ENCODE data around the gene BDH1. TPM values are rescaled to one million over a fixed set of nuclear protein-coding genes. Genes with fewer than 3 reads are reported as not detected.

The BDH1 gene
- total and polyA plus RNA-seq, 3 donors from 2014 or later = 12.8 to 22.4 (median 14.4) TPM

DNA sequence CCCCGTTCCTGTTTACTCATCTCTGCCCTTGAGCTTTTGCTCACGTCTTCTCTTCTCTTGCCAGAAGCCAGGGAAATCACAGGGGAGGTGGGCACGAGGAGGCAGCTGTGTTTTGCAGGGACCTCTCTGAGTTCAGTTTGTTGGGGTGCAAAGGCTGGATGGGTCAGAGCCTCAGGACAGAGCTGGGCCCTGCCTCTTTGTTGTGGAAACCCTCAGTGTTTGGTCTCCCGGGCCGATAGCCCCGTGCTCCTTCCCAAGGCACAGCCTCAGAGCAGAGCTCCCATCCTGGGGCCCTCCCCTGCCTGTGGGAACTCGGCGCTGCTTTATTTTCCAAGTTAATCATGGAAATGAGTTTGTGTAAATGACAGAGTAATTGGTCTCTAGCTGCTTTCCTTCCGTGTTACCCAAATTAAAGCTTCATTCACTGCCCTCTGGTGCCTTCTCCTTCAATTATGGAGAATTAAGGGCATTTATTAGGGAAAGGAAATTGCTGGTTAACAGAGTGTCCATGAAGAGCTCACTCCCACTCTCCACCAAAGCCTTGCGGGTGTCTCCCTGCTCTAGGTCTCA is 40.9 kb downstream of the BDH1 start:
- DNase-seq = no peak
- Histone ChIP-seq H3K36me3 (ENCODE audit: low read depth, missing control alignments) (no peaks in the 10 kb centered on the region), H3K4me1 (no peaks in the 10 kb centered on the region), H3K4me3 (no peak overlapping the region), H3K9me3 (no peaks in the 10 kb centered on the region), H3K27me3 (no peaks in the 10 kb centered on the region), H3K27ac (no peak overlapping the region)
- WGBS, 2 donors = 79 to 84% methylated on average over 10 of the region's 10 CpGs
- TF ChIP-seq POLR2A (IDR thresholded peaks at IDR 0.05) = no peak
- TF ChIP-seq, protein P1, sequence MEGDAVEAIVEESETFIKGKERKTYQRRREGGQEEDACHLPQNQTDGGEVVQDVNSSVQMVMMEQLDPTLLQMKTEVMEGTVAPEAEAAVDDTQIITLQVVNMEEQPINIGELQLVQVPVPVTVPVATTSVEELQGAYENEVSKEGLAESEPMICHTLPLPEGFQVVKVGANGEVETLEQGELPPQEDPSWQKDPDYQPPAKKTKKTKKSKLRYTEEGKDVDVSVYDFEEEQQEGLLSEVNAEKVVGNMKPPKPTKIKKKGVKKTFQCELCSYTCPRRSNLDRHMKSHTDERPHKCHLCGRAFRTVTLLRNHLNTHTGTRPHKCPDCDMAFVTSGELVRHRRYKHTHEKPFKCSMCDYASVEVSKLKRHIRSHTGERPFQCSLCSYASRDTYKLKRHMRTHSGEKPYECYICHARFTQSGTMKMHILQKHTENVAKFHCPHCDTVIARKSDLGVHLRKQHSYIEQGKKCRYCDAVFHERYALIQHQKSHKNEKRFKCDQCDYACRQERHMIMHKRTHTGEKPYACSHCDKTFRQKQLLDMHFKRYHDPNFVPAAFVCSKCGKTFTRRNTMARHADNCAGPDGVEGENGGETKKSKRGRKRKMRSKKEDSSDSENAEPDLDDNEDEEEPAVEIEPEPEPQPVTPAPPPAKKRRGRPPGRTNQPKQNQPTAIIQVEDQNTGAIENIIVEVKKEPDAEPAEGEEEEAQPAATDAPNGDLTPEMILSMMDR (IDR thresholded peaks at IDR 0.05) = no peak
- intact Hi-C loops (cut with DNase I; ENCODE audit: low total_unique reads) = loop anchor here (5.0 kb wide), 1 partner anchor 258 kb away; no protein-coding TSS in a partner anchor

DNA sequence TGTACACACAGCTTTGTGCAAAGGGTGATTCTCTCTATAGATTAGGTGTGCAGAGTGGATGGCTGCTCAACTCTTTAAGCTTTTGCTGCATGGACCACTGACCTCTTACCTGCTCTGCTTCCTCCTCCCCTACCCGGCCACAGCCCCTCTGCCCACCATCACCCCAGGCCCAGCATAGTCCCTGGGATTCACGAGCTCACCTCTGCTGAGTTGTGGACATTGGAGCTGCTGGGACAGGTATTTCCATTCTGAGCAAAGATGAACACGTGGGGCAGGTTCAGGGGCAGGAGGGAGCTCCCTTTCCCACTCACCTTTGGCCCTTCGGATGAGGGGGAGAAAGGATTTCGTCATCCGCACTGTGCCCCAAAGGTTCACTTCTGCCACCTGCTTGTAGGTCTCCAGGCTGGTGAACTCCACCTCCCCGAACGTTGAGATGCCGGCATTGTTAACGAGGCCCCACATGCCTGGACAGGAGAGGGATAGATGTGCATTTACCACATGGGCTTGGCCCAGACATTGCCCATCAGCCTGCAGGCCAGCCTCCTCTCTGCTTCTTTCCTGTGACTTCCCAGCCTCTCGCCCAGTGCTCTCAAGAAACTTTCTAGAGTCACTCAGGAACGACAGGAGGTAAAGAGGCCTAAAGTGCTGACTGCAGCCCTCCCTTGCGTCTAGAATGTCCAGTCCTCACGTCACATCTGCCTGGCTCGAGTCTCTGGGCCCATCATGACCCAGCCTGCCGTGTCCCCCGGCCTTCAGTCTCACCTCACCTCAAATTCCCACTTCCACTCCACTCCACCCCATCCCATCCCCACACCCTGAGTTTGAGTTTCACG is 41.6 kb downstream of the BDH1 start:
- DNase-seq = no peak
- no peaks in the 10 kb centered on the region for H3K9me3 ChIP-seq
- TF ChIP-seq POLR2A (IDR thresholded peaks at IDR 0.05) = no peak
- TF ChIP-seq, protein P1 (IDR thresholded peaks at IDR 0.05) = no peak
- H3K27ac ChIP-seq = no peak overlapping the region
- no peak overlapping the region for H3K4me3 ChIP-seq
- H3K36me3 ChIP-seq (ENCODE audit: low read depth, missing control alignments) = no peaks in the 10 kb centered on the region
- intact Hi-C loops (cut with DNase I; ENCODE audit: low total_unique reads) = loop anchor here (5.0 kb wide), 1 partner anchor 257 kb away; no protein-coding TSS in a partner anchor
- no peaks in the 10 kb centered on the region for H3K27me3 ChIP-seq
- WGBS, 2 donors = 92 to 95% methylated on average over 16 to 18 of the region's 18 CpGs
- H3K4me1 ChIP-seq = no peaks in the 10 kb centered on the region

DNA sequence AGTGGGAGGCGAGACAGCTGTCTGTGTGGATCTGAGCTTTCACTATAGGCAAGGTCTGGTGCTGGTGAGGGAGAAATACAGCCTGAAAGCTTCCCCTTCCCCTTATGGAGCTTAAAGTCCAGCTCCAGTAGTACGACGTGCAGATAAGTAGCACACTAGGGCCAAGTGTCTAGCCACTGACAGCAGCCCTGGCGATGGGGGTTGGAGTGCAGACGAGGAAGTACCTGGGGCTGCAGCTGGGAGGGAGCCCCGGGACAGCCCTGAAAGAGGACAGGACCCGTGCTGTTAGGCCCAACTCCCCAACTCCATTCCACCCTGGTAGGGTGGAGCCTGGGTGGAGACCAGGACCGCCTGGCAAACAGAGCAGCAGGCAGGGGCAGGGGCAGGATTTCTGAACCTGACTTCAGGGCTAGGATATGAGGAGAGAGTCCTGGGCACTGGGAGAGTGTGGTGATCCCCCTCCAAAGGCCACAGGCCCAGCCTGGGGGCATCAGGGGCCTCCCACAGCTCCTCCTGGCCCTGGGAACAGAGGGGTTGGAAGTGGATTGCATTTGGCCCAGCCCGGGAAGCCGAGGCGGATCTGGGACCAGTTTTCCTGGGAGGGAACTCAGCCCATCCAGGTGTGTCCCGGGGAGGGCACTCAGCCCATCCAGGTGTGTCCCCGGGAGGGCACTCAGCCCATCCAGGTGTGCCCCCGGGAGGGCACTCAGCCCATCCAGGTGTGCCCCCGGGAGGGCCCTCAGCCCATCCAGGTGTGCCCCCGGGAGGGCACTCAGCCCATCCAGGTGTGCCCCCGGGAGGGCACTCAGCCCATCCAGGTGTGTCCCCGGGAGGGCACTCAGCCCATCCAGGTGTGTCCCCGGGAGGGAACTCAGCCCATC is 42.8 kb downstream of the BDH1 start:
- intact Hi-C loops (cut with DNase I; ENCODE audit: low total_unique reads) = loop anchor here (5.0 kb wide), 1 partner anchor 256 kb away; no protein-coding TSS in a partner anchor
- 85 to 90% methylated on average over 5 to 15 of the region's 19 CpGs for WGBS, 2 donors
- H3K36me3 ChIP-seq (ENCODE audit: low read depth, missing control alignments) = no peaks in the 10 kb centered on the region
- H3K9me3 ChIP-seq = no peaks in the 10 kb centered on the region
- no peaks in the 10 kb centered on the region for H3K4me1 ChIP-seq
- H3K4me3 ChIP-seq = no peak overlapping the region
- no peaks in the 10 kb centered on the region for H3K27me3 ChIP-seq
- DNase-seq = no peak
- no peak overlapping the region for H3K27ac ChIP-seq
- TF ChIP-seq, protein P1 (IDR thresholded peaks at IDR 0.05) = no peak
- no peak for TF ChIP-seq POLR2A (IDR thresholded peaks at IDR 0.05)

DNA sequence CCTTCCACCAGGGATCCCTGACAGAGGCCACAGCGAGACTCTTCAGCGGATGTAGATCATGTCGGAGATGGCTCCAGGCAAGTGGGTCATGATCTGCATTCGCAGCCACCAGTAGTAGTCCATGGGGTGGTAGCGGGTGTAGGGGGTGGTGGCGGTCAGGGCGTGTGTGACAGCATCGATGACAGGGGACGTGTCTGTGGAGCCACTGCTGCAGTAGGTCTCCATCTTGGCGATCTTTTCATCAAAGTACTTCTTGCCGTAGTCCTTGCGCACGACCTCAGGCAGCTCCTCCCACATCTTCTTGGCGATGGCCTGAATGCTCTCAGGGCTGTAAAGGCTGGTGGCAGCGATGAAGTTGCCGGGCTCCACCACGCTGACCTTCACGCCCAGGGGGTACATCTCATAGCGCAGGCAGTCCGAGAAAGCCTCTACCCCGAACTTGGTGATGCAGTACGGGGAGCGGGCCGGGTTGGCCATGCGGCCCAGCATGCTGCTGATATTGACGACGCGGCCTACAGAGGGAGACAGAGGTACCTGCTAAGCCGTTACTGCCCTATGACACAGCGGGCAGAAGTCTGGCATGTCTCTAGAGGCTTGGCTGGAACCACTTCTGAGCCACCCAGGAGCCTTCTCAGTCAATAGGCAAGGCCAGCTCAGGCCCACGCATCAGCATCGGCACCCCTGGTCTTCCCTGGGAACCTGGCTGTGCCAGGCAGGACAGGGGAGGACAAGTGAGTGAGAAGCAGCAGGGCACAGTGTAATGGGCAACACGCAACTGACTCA is 43.7 kb downstream of the BDH1 start:
- Histone ChIP-seq H3K27me3 (no peaks in the 10 kb centered on the region), H3K9me3 (no peaks in the 10 kb centered on the region), H3K27ac (no peak overlapping the region), H3K4me1 (no peaks in the 10 kb centered on the region), H3K4me3 (no peak overlapping the region), H3K36me3 (ENCODE audit: low read depth, missing control alignments) (no peaks in the 10 kb centered on the region)
- no peak for DNase-seq
- intact Hi-C loops (cut with DNase I; ENCODE audit: low total_unique reads) = loop anchor here (5.0 kb wide), 1 partner anchor 255 kb away; no protein-coding TSS in a partner anchor
- WGBS, 2 donors = 93 to 95% methylated on average over 33 of the region's 33 CpGs
- no peak for TF ChIP-seq POLR2A (IDR thresholded peaks at IDR 0.05)
- TF ChIP-seq, protein P1 (IDR thresholded peaks at IDR 0.05) = no peak

All from testis (tissue), 3 donors.